IMR-90 (cell line): Measurements from ENCODE around the gene IRF6. TPM values are rescaled to one million over a fixed set of nuclear protein-coding genes. Genes with fewer than 3 reads are reported as not detected.

ENCODE experiments used
- ATAC-seq: fragments of 200-7000 bp; cut with Tn5 transposase; 2 replicates; pipeline ENCODE4 v1.9.1; 2020; ENCODE audit warnings: low read depth, mild to moderate bottlenecking, moderate library complexity
- BruUV-seq: library from RNA; stranded (reverse); fragments of 400-500 nt; replicated peaks from 2 replicates; lab custom pipeline; 2021; lab: Mats Ljungman, UMichigan
- CTCF ChIA-PET: fragments of 300-600 bp; formaldehyde crosslinking; extraction: SDS; loops from one replicate; lab custom pipeline; 2021; ENCODE audit warnings: antibody characterized with exemption; lab: Yijun Ruan, JAX
- POLR2A ChIA-PET: fragments of 300-600 bp; sonication (Branson Sonifier 250); formaldehyde crosslinking; loops from one replicate; lab custom pipeline; 2022; ENCODE audit warnings: antibody characterized with exemption; ENCODE audit not compliant: unreplicated experiment; lab: Charles Lee
- DNase-seq: peaks from one replicate; pipeline ENCODE4 v3.0.0; 2013
- H2AFZ ChIP-seq: replicated peaks from 2 replicates; pipeline ENCODE3; 2013; ENCODE audit warnings: low read length, mild to moderate bottlenecking; ENCODE audit not compliant: poor library complexity
- H2AK5ac ChIP-seq: 2 replicates; pipeline ENCODE4 v1.6.1; 2013; ENCODE audit warnings: low read depth, low read length, inconsistent platforms
- H2AK9ac ChIP-seq: replicated peaks from 2 replicates; pipeline ENCODE3; 2013; ENCODE audit warnings: mild to moderate bottlenecking, low read depth, low read length, moderate library complexity; ENCODE audit not compliant: poor library complexity
- H2BK120ac ChIP-seq: 2 replicates; pipeline ENCODE4 v1.6.1; 2013; ENCODE audit warnings: low read depth, low read length, inconsistent platforms
- H2BK15ac ChIP-seq: 3 replicates; pipeline ENCODE4 v1.6.1; 2013; ENCODE audit warnings: low read depth, low read length, inconsistent platforms
- H2BK20ac ChIP-seq: 2 replicates; pipeline ENCODE4 v1.6.1; 2013; ENCODE audit warnings: low read depth, mild to moderate bottlenecking, inconsistent platforms, low read length, moderate library complexity
- H2BK5ac ChIP-seq: 2 replicates; pipeline ENCODE4 v1.6.1; 2013; ENCODE audit warnings: mild to moderate bottlenecking, low read depth, low read length, inconsistent platforms; ENCODE audit not compliant: poor library complexity, severe bottlenecking
- H3K14ac ChIP-seq: replicated peaks from 2 replicates; pipeline ENCODE4 v1.6.1; 2013; ENCODE audit warnings: low read depth, low read length, inconsistent platforms
- H3K18ac ChIP-seq: 2 replicates; pipeline ENCODE4 v1.6.1; 2013; ENCODE audit warnings: low read depth, low read length, control low read depth
- H3K23ac ChIP-seq: 2 replicates; pipeline ENCODE4 v1.6.1; 2013; ENCODE audit warnings: low read depth, low read length, inconsistent platforms
- H3K27ac ChIP-seq: 2 replicates; pipeline ENCODE4 v1.5.1; 2013; ENCODE audit warnings: mild to moderate bottlenecking, control low read depth, low read length; ENCODE audit not compliant: insufficient read depth
- H3K27me3 ChIP-seq: 2 replicates; pipeline ENCODE4 v1.6.1; 2013; ENCODE audit warnings: low read length; ENCODE audit not compliant: control insufficient read depth, insufficient read depth
- H3K36me3 ChIP-seq: 2 replicates; pipeline ENCODE4 v1.6.1; 2013; ENCODE audit warnings: low read length, mixed read lengths; ENCODE audit not compliant: control insufficient read depth, insufficient read depth
- H3K4ac ChIP-seq: 2 replicates; pipeline ENCODE4 v1.6.1; 2013; ENCODE audit warnings: low read depth, low read length, inconsistent platforms
- H3K4me1 ChIP-seq: 2 replicates; pipeline ENCODE4 v1.6.1; 2013; ENCODE audit warnings: low read length, mixed read lengths; ENCODE audit not compliant: control insufficient read depth, insufficient read depth
- H3K4me2 ChIP-seq: 2 replicates; pipeline ENCODE4 v1.6.1; 2013; ENCODE audit warnings: low read depth, mild to moderate bottlenecking, control low read depth, low read length, moderate library complexity
- H3K4me3 ChIP-seq: 2 replicates; pipeline ENCODE4 v1.5.1; 2013; ENCODE audit warnings: low read depth, mild to moderate bottlenecking, control low read depth, low read length, moderate library complexity; ENCODE audit not compliant: insufficient read depth
- H3K56ac ChIP-seq: 2 replicates; pipeline ENCODE4 v1.6.1; 2013; ENCODE audit warnings: low read length, inconsistent platforms; ENCODE audit not compliant: insufficient read depth; ENCODE audit errors: extremely low read depth
- H3K79me1 ChIP-seq, 2 experiments: 2 replicates each; pipeline ENCODE4 v1.6.1; 2013; ENCODE audit warnings: low read length in 2 of 2, inconsistent platforms in 1 of 2, low read depth in 1 of 2
- H3K9ac ChIP-seq: 2 replicates; pipeline ENCODE4 v1.6.1; 2013; ENCODE audit warnings: low read depth, low read length, control low read depth
- H3K9me1 ChIP-seq: 2 replicates; pipeline ENCODE4 v1.6.1; 2013; ENCODE audit warnings: low read length, inconsistent platforms; ENCODE audit not compliant: insufficient read depth
- H3K9me3 ChIP-seq: 2 replicates; pipeline ENCODE4 v1.6.1; 2013; ENCODE audit warnings: low read length; ENCODE audit not compliant: control insufficient read depth, insufficient read depth
- H4K20me1 ChIP-seq: 2 replicates; pipeline ENCODE4 v1.6.1; 2013; ENCODE audit warnings: low read length, inconsistent platforms; ENCODE audit not compliant: insufficient read depth
- H4K5ac ChIP-seq: 2 replicates; pipeline ENCODE4 v1.6.1; 2013; ENCODE audit warnings: mild to moderate bottlenecking, low read depth, low read length, control low read depth
- H4K8ac ChIP-seq, 2 experiments: 2 replicates each; pipeline ENCODE4 v1.6.1; 2013; ENCODE audit warnings: low read depth in 2 of 2, low read length in 2 of 2, control low read depth in 1 of 2, inconsistent platforms in 1 of 2
- H4K91ac ChIP-seq: 2 replicates; pipeline ENCODE4 v1.6.1; 2013; ENCODE audit warnings: low read depth, low read length, inconsistent platforms; ENCODE audit not compliant: insufficient read depth
- BHLHE40 ChIP-seq: fragments of 150-350 bp; IDR thresholded peaks from 2 replicates; pipeline ENCODE4 v1.6.1; 2016; ENCODE audit warnings: mild to moderate bottlenecking, low read depth, low read length
- CHD1 ChIP-seq: IDR thresholded peaks from 2 replicates; pipeline ENCODE4 v1.6.1; 2012; ENCODE audit warnings: low read depth, low read length, improper control_type of control experiment
- CTCF ChIP-seq: conservative IDR thresholded peaks from 2 replicates; pipeline ENCODE4 v1.5.1; 2012; ENCODE audit warnings: mild to moderate bottlenecking, low read depth, low read length, improper control_type of control experiment
- ELK1 ChIP-seq: fragments of 150-350 bp; IDR thresholded peaks from 2 replicates; pipeline ENCODE4 v1.6.1; 2016; ENCODE audit warnings: low read depth, mild to moderate bottlenecking, low read length, moderate library complexity, borderline replicate concordance
- FOS ChIP-seq: fragments of 150-350 bp; IDR thresholded peaks from 2 replicates; pipeline ENCODE4 v1.6.1; 2016; ENCODE audit warnings: low read depth, low read length
- MAFK ChIP-seq: IDR thresholded peaks from 2 replicates; pipeline ENCODE4 v1.6.1; 2012; ENCODE audit warnings: low read depth, low read length, improper control_type of control experiment
- MAZ ChIP-seq: IDR thresholded peaks from 2 replicates; pipeline ENCODE4 v1.6.1; 2012; ENCODE audit warnings: low read depth, mild to moderate bottlenecking, low read length, improper control_type of control experiment, moderate library complexity, borderline replicate concordance
- MXI1 ChIP-seq: IDR thresholded peaks from 2 replicates; pipeline ENCODE4 v1.6.1; 2012; ENCODE audit warnings: low read depth, mild to moderate bottlenecking, low read length, moderate library complexity, borderline replicate concordance
- NFE2L2 ChIP-seq: fragments of 150-350 bp; IDR thresholded peaks from 2 replicates; pipeline ENCODE4 v1.6.1; 2016; ENCODE audit warnings: low read depth, mild to moderate bottlenecking, low read length
- POLR2A ChIP-seq: IDR thresholded peaks from 2 replicates; pipeline ENCODE4 v1.6.1; 2012; ENCODE audit warnings: mild to moderate bottlenecking, low read depth, low read length
- RCOR1 ChIP-seq: IDR thresholded peaks from 2 replicates; pipeline ENCODE4 v1.6.1; 2012; ENCODE audit warnings: mild to moderate bottlenecking, low read length, improper control_type of control experiment; ENCODE audit not compliant: insufficient replicate concordance
- SMC3 ChIP-seq: fragments of 150-350 bp; IDR thresholded peaks from 2 replicates; pipeline ENCODE4 v1.6.1; 2016; ENCODE audit warnings: low read depth, mild to moderate bottlenecking, antibody characterized with exemption, low read length, moderate library complexity
- USF2 ChIP-seq: fragments of 150-350 bp; IDR thresholded peaks from 2 replicates; pipeline ENCODE4 v1.6.1; 2017; ENCODE audit warnings: mild to moderate bottlenecking, antibody characterized with exemption, low read length, low read depth
- WGBS, 2 experiments: methylation state at CpG; one replicate each; pipeline versions ENCODE4 v1.1.5 to v1.1.7; 2013; ENCODE audit warnings: missing lambda C conversion rate in 2 of 2; ENCODE audit not compliant: insufficient read length in 1 of 2; ENCODE audit errors: extremely low coverage in 2 of 2; 5-methylcytosine and 5-hydroxymethylcytosine counted together
- dilution Hi-C: fragments of 300-500 bp; cut with HindIII; formaldehyde crosslinking; loops from one replicate; pipeline ENCODE4 v1.14.3; 2018; ENCODE audit warnings: low sequenced_read_pairs; ENCODE audit not compliant: unreplicated experiment
- in situ Hi-C: fragments of 300-500 bp; cut with MboI; formaldehyde crosslinking; loops from 3 replicates; pipeline ENCODE4 v1.14.3; 2019; ENCODE audit warnings: low sequenced_read_pairs, inconsistent platforms, mixed read lengths
- intact Hi-C: fragments of 100-400 bp; cut with micrococcal nuclease; formaldehyde crosslinking; loops from 2 replicates; pipeline ENCODE4 v1.10.0; 2022
- polyA plus RNA-seq, 3 experiments: library from polyadenylated mRNA; depleted of rRNA; stranded (reverse); fragments of >200 nt; gene quantifications; 2 replicates each; pipeline ENCODE4 v1.2.3, GENCODE V29; 2012; ENCODE audit warnings: low replicate concordance in 1 of 3
- total RNA-seq: library from RNA; depleted of rRNA; stranded (reverse); fragments of >200 nt; gene quantifications from 2 replicates; pipeline ENCODE4 v1.2.3, GENCODE V29; 2012

IRF6 gene
- total and polyA plus RNA-seq, 2 of the 4 experiments (the other 2 are of a cell fraction): 1.2 to 2.9 TPM

- in situ Hi-C loops: no loop called here
Measured at GRCh38 chr1:209777587-209777986, 28.4 kb downstream of the IRF6 start.

More at GRCh38 chr1:209777587-209777986, 28.4 kb downstream of the IRF6 start:
- Histone ChIP-seq H2BK5ac (no peak overlapping the region), H3K9ac (no peak overlapping the region), H4K8ac (no peak overlapping the region), H3K23ac (no peak overlapping the region), H4K91ac (no peak overlapping the region), H3K36me3 (no peaks in the 10 kb centered on the region), H2AK5ac (no peak overlapping the region), H4K20me1 (no peaks in the 10 kb centered on the region), H2BK15ac (no peak overlapping the region), H3K9me1 (no peaks in the 10 kb centered on the region), H2AFZ (no peak overlapping the region), H3K27ac (no peak overlapping the region), H2BK20ac (no peak overlapping the region), H3K27me3 (no peaks in the 10 kb centered on the region), H2AK9ac (no peak overlapping the region), H2BK120ac (no peak overlapping the region), H3K9me3 (no peaks in the 10 kb centered on the region), H3K14ac (no peak overlapping the region), H3K18ac (no peak overlapping the region), H3K79me1 (peaks cover 2 to 3% of the 10 kb centered on the region in 2 experiments; a peak in 1 of 4 replicates), H4K5ac (no peak overlapping the region), H3K4me3 (no peak overlapping the region), H3K56ac (no peak overlapping the region), H3K4me2 (no peak overlapping the region), H3K4ac (no peak overlapping the region), H3K4me1 (no peaks in the 10 kb centered on the region)
- intact Hi-C loops: no loop called here
- WGBS, 2 experiments: no CpG with 5 or more reads among the region's 2 CpGs
- no TSS peak for BruUV-seq
- POLR2A ChIA-PET: no interaction called here
- dilution Hi-C loops: no loop called here
- ATAC-seq (no peak), DNase-seq (no peak)
- CTCF ChIA-PET: no interaction called here
- no peak for TF ChIP-seq CHD1
- TF ChIP-seq MAZ: no peak
- TF ChIP-seq SMC3: no peak
- no peak for TF ChIP-seq ELK1
- TF ChIP-seq POLR2A: no peak
- TF ChIP-seq NFE2L2: no peak
- TF ChIP-seq BHLHE40: no peak
- no peak for TF ChIP-seq RCOR1
- TF ChIP-seq USF2: no peak
- no peak for TF ChIP-seq FOS
- no peak for TF ChIP-seq CTCF
- no peak for TF ChIP-seq MXI1
- no peak for TF ChIP-seq MAFK
